Activated T-helper 1 cell treated with anti-CD3 and anti-CD28 coated beads, Interleukin-2, amount 50 U/mL, for 16 hours (primary cell): Measurements from ENCODE around the gene KIF12.
"Not testable (repeated sequence)": the region's sequence is repeated elsewhere in the genome, so short reads cannot be mapped to it uniquely, and the experiment has no call there.

Experiments
- DNase-seq, 2 donors: peaks; one replicate each; pipeline ENCODE4 v3.0.0-alpha.2; 2020; ENCODE audit warnings: low read depth in 1 of 2, low spot score in 1 of 2

The KIF12 gene

GRCh38 chr9:114098936-114099668 lies at the start of gene KIF12:
Gene KIF12, minus strand, starts transcription at chr9:114099292. Its CDS starts 16 bp downstream, at chr9:114099276.
- no peak for DNase-seq

DNA sequence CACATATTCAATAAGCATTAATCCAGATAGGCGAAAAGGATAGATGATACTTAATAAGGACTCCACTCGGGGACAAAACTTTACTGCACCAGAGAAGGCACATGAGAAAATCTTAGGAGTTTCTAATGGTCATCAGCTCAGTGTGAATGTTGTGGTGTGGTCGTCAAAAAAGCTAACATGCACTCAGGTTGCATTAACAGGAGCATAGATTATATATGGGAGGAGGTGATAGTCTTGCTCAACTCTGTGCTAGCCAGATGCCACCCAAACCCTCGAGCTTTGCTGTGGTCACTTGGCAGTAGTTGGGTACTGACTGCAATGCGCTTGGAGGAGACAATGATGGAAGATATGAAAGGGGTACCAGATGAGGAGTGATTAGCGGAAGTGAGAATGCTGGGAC lies 47.6 kb upstream of the KIF12 start:
- no peak for DNase-seq

- no peak for DNase-seq
These were observed 44.1 kb upstream of the KIF12 start for GRCh38 chr9:114143234-114143633.

DNA sequence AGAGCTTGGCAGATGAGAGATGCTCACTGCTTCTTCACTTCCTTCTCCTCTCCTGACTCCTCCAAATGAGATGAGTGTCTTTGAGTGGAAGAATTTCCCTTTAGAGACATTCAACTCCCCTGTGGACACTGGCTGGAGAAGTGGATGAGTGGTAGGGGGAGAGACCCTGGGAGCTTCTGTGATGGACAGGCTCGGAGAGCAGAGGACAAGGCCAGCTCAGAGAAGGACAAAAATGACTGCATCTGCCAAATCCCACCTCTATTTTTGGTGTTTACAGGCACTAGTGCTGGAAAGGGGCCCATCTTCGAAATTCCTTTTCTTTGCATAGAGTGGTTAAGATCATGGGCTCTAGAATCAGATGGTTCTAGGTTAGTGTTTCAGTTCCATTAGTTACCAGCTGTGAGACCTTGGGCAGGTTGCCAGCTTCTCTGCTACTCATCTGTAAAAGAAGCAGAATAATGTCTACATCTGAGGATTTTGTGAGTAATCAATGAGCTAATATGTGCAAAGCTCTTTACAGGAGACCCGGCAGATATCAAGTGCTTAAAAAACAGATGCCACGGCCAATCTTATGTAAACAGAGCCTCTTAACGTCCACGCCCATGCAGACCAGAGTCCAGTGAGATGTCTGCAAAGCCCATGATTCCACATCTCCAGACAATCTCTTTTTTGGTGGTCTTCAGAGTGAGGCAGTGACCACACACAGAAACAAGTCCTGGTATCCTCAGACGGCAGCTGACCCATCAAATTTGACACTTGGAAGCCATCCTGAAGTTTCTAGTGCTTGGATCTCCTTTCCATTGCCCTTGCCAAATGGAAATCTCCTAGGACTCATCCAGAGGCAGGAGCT lies 42.7 kb upstream of the KIF12 start:
- DNase-seq: no peak

DNA sequence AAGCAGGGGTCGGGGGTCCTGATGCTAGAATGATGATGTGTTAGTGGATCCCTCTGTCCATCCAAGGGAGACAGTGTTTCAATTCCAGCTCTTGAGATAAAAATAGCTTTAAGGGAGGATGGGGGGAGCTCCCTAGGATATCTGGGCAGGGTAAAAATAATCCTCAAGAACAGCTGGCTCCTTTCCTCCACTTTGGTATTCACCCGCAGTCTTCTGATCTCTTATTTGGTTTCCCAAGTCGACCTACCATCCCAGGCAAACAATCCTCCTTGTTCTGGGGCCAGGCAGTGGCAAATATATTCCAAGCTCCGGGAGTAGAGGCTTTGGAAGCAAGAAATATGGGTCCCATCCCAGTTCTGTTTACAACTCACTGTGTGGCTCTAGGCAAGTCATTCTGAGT lies 41.8 kb upstream of the KIF12 start:
- DNase-seq: no peak

- no peak for DNase-seq
These were observed 41.3 kb upstream of the KIF12 start for GRCh38 chr9:114140401-114140800.

DNA sequence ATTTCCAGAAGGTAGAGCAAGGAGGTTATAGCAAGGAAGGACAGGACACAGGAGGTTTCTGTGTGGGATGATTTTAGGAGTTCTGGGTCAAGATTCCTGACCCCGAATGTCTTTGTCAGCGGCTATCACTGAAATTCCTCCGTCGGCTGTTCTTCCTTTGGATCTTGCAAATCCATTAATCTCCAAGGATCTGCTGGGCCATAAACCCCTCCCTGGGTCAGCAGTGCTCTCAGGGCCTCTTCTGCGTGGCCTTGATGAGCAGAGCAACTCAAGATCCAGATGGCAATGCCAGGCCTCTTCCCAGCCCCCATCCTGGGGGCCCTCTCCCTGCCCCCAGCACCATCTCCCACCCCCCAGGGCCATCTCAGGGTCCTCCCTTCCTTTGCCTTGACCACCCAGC lies 40.0 kb upstream of the KIF12 start:
- DNase-seq: no peak

GRCh38 chr9:114138552-114138971 lies 39.5 kb upstream of the KIF12 start:
- DNase-seq: no peak

GRCh38 chr9:114137831-114138230 lies 38.7 kb upstream of the KIF12 start:
- DNase-seq: no peak

DNA sequence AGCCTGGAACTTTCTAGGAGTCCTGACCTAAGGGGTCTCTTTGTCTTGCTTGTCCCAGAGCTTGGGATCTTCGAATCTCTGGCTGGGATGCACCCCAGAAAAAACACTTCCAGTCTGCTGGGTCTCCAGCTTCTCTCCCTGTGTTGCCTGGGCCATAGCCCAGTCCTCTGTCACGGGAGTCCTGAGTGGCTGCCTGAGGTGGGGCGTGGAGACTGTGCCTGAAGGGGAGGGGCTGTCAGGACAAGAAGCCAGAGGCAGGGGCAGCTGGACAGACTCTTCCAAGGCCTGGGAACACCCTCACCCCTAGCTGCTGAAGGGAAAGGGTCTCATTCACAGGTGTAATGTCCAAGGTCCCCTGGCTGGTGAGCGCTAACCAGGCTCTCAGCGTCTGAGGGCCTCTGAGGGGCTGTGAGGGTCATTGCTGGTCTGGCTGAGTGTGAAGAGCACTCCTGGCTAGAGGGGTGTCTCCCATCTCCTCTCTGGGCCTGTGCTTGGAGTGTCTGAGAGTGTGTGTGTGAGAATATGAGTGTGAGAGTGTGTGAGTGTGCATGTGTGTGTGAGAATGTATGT lies 35.8 kb upstream of the KIF12 start:
- no peak for DNase-seq

GRCh38 chr9:114132550-114132918 lies 33.4 kb upstream of the KIF12 start:
- DNase-seq: no peak

GRCh38 chr9:114131808-114132549 lies 32.9 kb upstream of the KIF12 start:
- DNase-seq: no peak

DNA sequence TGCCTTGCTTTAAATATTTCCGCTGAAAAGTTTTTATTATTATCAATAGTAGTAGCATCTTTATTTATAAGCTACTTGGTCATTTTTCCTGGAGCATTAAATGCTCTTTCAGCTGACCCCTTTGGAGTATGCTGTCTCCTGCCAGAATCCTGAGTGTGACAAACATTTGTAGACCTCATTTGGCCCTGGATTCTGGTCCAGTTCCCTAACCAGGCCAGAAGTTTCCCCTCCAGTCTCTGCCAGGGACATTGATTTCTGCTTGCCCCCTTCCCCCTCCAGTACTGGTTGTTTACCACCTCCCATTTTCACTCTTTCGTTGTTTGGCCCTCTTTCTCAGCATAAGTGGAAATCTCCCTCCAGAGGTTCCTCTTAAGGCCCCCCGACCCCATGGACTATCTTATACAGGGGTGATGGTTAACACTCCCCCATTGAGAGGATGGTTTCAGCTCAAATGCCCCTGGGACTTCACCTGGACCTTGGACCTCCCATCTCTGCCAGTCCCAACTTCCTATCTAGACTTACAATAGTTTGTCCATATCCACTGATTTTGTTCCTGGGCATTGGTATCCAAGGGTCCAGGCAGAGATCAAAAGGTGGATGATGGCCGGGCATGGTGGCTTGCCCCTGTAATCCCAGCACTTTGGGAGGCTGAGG lies 31.7 kb upstream of the KIF12 start:
- DNase-seq: no peak

GRCh38 chr9:114130141-114130540 lies 31.0 kb upstream of the KIF12 start:
- DNase-seq: no peak

DNA sequence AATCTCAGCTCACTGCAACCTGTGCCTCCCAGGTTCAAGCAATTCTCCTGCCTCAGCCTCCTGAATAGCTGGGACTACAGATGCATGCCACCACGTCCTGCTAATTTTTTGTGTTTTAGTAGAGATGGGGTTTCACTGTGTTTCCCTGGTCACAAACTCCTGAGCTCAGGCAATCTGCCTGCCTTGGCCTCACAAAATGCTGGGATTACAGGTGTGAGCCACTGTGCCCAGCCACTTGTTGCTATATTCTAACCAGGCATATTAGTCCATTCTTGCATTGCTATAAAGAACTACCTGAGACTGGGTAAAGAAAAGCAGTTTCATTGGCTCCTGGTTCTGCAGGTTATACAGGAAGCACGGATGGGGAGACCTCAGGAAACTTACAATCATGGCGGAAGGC lies 29.7 kb upstream of the KIF12 start:
- DNase-seq: not testable (repeated sequence)

DNA sequence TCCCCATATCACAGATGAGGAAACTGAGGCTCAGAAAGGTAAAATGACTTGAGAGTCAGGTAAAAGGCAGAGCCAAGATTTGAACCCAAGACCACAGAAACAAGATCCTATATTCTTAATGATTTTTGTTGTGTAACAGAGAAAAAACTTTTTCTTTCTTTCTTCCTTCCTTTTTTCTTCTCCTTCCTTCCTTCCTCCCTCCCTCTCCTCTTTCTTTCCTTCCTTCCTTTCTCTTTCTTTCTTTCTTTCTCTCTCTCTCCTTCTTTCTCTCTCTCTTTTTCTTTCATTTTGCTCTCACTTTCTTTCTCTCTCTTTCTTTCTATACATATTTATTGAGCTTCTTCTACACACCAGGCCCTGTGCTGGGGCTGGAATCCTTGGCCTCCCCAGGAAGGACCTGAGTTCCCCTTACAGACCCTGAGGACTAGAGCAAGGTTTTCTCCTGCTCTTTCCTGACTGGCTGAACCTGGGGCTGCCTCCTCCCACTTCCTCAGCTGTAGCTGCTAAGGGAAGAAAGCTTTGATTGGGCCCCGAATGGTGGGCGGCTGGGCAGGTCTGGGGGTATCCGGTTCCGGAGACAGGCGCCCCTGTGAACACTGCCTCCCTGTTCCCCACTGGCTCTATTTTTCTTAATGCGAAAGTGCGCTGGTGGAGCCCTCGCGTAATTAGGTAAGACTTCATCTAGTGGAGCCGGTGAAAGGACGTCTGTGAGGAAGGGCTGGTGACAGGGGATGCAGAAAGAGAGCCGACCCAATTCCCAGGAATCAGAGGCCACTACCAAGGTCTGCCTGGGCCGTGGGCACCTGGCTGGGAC lies 27.4 kb upstream of the KIF12 start:
- DNase-seq: no peak

DNA sequence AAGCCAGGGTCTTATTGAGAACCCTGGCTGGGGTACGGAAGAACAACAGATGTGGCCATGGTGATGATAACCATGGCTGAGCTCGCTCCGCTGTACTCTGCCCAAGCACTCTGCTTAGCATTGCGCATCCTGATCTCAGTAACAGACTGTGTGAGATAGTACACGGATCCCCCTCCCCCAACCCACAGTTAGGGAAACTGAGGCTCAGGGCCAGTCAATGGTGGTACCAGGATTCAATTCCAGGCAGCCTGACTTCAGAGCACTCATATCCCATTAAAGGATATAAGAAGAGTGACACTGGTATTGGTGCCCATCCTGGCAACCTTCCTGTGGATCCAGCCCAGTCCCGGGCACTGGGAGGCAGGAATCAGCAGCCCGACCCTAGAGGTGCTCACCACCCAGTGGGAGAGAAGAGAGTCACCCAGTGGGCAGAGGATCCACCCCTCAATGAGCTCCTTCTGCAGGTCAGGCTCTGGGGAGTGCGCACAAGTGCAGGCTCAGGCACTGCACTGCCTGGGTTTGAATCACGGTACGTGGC lies 26.5 kb upstream of the KIF12 start:
- no peak for DNase-seq

GRCh38 chr9:114124666-114125475 lies 25.8 kb upstream of the KIF12 start:
- DNase-seq: no peak

- DNase-seq: no peak
These were observed 25.0 kb upstream of the KIF12 start for GRCh38 chr9:114124138-114124537.
